GM21423 (cell line): Measurements from ENCODE around the gene G6PC3.
"Not testable (repeated sequence)": the region's sequence is repeated elsewhere in the genome, so short reads cannot be mapped to it uniquely, and the experiment has no call there.

Source experiments
- ATAC-seq: cut with Tn5 transposase; IDR thresholded peaks from one replicate; pipeline ENCODE4 v1.9.1; 2021; ENCODE audit warnings: mild to moderate bottlenecking, moderate library complexity; ENCODE audit not compliant: unreplicated experiment

Gene G6PC3

DNA sequence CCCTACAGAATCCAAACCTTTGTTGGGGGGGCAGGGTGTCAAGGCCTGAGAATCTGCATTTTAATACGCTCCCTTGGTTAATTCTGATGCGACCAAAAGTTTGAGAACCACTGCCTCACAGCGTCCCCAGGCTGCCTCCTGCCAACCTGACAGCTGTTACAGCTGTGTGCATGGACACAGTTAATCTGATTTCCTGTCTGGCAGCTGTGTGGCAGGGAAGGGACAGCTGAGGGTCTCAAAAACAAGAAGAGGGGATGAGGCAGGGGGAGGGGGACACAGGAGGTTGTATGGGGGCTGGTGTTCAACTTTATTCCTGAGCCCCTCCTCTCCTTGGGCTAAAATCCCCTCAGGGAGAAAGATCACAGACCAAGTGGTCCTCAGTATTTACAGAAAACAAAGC, 35.4 kb downstream of the G6PC3 start:
- ATAC-seq, result no peak

DNA sequence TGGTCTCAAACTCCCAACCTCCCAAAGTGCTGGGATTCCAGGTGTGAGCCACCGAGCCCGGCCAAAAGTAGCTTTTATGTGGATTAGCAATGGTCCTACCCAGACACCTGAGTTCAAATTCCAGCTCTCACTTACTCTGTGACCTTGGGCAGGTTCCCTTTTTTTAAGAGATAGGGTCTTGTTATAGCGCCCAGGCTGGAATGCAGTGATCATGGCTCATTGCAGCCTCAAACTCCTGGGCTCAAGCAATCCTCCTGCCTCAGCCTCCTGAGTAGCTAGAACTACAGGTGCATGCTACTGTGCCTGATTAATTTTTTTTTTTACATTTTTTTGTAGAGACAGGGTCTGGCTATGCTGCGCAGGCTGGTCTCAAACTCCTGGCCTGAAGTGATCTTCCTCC, 36.3 kb downstream of the G6PC3 start:
- ATAC-seq, result no peak

DNA sequence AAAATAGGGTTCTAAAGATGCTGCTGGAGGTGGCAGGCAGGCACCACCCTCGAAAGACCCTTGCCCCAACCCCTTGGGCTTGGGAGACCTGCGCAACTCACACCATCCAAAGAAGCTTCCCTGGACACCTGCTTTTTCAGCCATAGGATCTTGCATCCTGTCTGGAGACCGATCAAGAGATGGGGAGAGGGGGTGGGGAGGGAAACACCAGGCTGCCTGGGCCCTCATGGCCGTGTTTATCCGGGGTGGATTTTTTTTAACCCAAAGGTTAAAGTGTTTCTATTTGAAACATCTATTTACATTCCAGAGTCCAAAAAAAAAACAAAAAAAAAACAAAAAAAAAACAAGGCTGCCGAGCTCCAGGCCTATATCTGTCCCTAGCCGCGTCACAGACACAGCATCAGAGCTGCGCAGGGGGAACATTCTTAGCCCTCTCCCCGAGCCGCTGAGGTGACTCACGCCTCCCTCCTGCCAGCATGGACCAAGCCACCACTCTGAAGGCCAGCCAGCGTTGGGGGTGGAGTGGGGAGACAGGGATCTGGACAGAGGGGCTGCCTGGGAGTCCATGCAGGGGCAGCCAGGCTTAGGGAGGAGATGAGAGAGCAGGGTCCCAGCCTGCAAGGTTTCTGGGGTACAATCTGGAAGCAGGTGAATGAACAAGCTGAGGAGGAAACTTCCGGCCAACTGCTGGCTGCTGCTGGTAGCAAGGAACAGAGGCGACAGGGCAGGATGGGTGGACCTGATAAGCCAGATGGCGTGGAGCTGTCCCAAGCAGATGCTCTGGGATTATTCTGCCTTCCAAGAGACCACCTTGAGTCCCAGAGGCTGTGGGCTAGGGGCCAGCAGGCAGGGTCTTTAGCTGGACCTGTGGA, 38.1 kb downstream of the G6PC3 start:
- no peak for ATAC-seq

DNA sequence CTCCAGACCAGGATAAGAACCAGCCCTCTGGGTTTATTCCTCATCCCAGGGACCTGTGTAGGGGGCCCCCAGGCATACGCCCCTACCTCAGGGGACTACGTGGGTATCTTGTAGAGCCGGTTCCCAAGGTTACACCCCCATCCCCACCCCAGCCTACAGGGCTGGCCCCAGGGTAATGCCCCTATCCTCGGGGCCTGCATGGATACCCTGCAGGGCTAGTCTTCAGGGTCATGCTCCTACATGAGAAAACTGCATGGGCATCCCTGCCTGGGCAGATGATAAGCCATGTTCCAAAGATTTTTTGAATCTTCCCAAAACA, 38.7 kb downstream of the G6PC3 start:
- no peak for ATAC-seq

- ATAC-seq, result no peak
Measured at GRCh38 chr17:44110011-44110686, 39.6 kb downstream of the G6PC3 start.

DNA sequence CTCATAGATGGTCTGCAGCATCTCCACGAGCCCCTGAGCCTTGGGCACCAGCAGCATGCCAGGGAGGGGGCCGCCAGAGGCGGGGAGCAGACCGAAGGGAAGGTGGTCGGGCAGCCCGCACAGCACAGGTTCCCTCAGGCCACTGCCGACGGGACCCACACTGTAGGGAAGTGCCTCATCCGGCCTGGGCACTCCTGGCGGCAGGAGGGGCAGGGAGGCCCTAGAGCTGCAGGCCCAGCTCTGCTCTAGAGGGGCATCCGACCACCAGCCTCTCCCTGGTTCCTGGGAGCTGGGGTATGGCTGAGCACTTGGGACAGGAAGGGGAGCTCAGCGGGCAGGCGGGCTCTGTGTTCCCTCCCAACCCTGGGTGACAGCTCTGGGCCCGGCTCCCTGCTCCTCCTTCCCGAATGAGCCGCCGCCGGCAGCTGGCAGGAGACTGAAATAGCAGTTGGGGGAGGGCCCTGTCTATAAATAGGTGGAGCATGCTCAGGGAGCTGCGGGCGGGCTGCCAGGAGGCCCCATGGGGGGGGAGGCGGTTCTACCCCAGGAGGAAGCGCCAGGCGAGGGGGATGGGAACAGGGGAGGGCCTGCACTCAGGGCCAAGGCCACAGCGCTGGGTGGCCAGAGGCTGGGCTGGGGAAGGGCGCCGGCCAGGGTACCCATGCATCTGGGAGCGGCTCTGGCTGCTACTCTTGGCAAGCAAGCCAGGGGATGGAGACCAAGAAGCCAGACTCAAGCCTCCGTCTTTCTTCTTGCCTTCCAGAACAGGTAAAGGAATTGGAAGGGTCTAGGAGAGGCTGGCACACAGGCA, 40.5 kb downstream of the G6PC3 start:
- ATAC-seq, result peak; percentile 62

GRCh38 chr17:44111777-44112176, 41.2 kb downstream of the G6PC3 start:
- no peak for ATAC-seq

DNA sequence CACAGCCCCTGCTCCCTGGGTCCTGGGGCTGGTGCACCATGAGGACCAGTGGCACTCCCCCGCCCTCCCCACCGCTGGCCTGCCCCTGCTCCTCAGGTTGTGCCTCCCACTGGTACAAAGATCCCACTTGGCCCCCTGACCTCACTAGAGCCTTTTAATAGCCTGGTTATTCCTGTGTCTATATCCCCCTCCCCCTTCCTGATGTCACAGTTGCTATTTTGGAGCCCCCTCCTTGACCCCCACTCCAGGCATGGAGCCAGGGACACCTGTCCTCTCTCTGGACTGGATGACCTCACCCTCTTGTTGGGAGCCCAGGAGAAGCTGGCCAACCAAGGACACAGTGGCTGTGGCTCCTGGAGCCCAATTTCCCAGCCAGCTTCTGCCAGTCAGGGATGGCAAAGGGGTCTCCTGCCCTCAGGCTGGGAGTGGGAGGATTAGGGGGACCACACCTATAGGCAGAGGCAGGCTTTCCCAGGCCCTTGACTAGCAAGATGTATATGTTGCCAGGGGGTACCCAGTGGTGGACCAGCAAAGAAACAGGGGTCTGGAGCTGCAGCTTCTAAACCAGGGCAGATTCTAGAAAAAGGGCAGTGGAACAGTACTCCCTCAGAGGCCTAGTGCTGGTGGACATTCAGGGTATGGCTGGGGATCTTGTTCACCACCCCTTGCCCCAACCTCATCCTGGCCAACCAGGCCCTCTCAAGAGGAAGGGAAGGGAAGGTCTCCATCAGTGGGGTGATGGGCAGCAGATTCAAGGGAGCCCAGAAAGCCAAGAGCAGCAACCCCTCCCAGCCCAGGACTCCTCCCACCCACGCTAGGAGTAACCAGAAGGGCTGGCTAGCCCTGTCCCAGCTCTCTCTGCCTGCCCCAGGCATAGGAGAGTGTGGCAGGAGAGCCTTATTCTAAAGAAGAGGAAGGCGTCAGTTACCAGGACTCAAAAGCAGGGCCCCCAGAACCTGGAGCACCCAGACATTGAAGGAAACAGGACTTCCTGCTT, 42.0 kb downstream of the G6PC3 start:
- no peak for ATAC-seq

DNA sequence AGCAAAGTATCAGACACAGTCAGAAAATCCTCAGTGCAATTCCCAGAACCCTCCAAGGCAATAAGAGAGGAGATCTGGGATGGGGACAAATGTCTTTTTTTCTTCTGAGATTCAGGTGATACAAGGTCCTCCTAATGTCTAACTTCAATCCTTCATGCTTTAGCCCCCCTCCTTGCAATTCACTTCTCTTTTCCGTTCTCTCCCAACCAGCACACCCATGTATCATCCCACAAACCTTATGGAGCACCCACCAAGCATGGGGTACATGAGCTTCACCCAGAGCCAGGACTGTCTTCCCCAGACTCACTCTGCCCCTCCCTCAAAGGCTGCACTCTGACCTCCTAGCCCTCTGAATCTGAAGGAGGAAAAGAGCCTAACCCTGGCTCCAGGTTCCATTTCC, 42.8 kb downstream of the G6PC3 start:
- ATAC-seq, result no peak

DNA sequence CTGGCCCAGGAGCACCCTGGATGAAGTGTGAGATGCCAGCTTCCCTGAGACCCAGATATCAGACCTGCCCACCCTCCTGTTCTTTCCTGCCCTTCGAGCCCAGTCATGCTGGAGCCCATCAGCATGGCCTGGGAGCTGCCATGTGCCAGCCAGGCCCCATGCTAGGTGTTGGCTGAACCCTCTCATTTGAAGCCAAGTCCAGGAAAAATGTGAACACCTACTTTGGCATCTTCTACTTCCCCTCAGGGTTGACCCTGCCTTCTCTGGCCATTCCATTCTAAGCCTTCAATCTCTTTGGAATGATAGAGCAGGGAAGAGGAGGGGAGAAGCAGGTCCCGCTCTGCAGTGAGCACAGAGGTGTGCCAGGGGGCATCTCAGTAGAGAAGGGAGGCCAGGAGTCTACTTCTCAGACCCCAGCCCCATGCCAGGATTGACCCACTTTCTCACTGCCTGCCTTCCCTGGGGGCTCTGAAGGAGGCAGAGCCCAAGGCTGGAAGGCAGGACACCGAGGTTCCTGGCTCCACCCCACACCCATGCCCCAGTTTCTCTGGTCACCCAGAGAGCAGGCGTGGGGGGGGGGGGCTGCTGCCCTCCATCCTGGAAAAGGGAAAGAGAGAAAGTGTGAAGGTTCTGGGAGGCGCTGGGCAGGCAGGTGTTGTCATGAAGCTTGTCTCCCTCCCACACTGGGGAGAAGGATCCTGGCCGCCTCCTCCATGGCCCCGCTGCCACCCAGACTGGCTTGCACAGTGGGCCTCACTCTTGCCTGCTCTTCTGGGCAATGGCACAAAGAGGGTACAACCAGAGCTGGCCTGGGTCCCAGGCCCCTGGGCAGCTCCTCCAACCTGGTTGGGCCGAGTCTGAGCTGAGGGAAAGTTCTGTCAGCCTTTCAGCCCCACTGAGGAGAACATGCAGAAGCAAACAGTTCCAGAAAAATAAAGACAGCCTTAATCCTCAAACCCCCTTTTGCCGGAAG, 43.6 kb downstream of the G6PC3 start:
- ATAC-seq, result no peak

- ATAC-seq, result no peak
Measured at GRCh38 chr17:44115585-44116415, 45.3 kb downstream of the G6PC3 start.

DNA sequence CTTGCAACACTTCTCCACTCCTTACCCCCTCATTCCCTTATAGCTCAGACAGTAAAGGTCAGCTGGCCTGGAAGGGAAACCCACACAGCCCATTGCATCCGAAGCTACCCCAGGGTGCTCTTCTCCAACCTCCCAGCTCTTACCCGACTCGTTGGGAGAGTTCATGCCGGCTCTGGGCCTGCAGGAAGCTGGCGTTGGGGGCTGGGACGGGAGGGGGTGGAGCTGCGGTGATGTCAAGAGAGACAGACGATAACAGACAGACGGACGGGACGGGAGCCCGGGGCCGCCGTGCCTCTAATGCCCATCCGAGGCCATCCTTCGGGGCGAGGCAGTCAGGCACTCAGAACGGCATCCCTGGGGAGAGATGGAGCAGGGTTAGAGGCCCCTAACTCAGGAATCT, 46.8 kb downstream of the G6PC3 start:
- no peak for ATAC-seq

DNA sequence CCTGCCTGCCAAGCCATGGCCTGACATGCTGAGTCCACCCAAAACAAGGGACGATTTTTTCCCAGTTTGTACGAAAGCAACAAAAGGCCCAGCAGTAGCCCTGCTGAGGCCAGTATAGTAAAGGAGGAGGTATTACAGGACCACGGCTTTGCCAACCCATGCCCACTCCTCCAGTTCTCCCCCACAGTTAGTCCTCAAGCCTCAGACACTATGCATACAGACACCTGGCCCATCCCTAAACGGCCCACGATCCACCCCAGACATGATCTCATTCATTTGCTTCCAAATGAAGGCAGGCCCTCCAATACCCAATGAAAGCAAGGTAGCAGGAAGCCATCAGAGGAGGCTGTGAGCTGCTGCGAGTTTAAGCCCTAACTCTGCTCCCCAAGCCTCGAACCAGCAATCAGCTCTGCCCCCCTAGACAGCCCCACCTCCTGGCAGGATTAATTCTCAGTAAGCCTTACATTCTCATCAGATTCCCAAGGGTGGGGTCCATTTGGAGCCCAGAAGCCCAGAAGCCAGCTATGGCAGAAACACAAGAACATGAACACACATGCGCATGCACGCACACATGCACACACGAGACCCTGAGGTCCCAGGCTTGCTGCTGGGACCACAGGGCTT, 48.0 kb downstream of the G6PC3 start:
- ATAC-seq, result no peak

- no peak for ATAC-seq
Measured at GRCh38 chr17:44119062-44119461, 48.5 kb downstream of the G6PC3 start.

GRCh38 chr17:44119798-44120197, 49.3 kb downstream of the G6PC3 start:
- no peak for ATAC-seq

- not testable (repeated sequence) for ATAC-seq
Measured at GRCh38 chr17:44120281-44120680, 49.7 kb downstream of the G6PC3 start.

GRCh38 chr17:44120851-44121605, 50.5 kb downstream of the G6PC3 start:
- ATAC-seq, result no peak
